ENCODE measurements around the gene SSBP2.
A peak's percentile ranks its signal among the peaks of the same experiment; 100 is the strongest.

The SSBP2 gene

GRCh38 chr5:81579262-81579924, 171.5 kb downstream of the SSBP2 start:
- peak in 1 of 14 donors; percentile 60 for DNase-seq

- no peak for DNase-seq
Observed at GRCh38 chr5:81577091-81577490, 173.8 kb downstream of the SSBP2 start.

GRCh38 chr5:81575924-81576323, 175.0 kb downstream of the SSBP2 start:
- no peak for DNase-seq

GRCh38 chr5:81572201-81572600, 178.7 kb downstream of the SSBP2 start:
- no peak for DNase-seq

- no peak for DNase-seq
Observed at GRCh38 chr5:81558188-81558587, 192.7 kb downstream of the SSBP2 start.

GRCh38 chr5:81556809-81557208, 194.1 kb downstream of the SSBP2 start:
- DNase-seq = no peak

- no peak for DNase-seq
Observed at GRCh38 chr5:81555865-81556264, 195.0 kb downstream of the SSBP2 start.

GRCh38 chr5:81554647-81555046, 196.2 kb downstream of the SSBP2 start:
- DNase-seq = no peak

- DNase-seq = no peak
Observed at GRCh38 chr5:81553567-81554212, 197.2 kb downstream of the SSBP2 start.

- no peak for DNase-seq
Observed at GRCh38 chr5:81552852-81553566, 197.9 kb downstream of the SSBP2 start.

GRCh38 chr5:81549123-81549522, 201.8 kb downstream of the SSBP2 start:
- DNase-seq = no peak

- no peak for DNase-seq
Observed at GRCh38 chr5:81547001-81547400, 203.9 kb downstream of the SSBP2 start.

GRCh38 chr5:81545911-81546310, 205.0 kb downstream of the SSBP2 start:
- no peak for DNase-seq

GRCh38 chr5:81544351-81545018, 206.4 kb downstream of the SSBP2 start:
- DNase-seq = no peak

- no peak for DNase-seq
Observed at GRCh38 chr5:81542242-81542641, 208.7 kb downstream of the SSBP2 start.

- DNase-seq = no peak
Observed at GRCh38 chr5:81537905-81538547, 212.9 kb downstream of the SSBP2 start.

GRCh38 chr5:81534441-81534840, 216.5 kb downstream of the SSBP2 start:
- DNase-seq = no peak

GRCh38 chr5:81533629-81534405, 217.1 kb downstream of the SSBP2 start:
- DNase-seq = no peak

- no peak for DNase-seq
Observed at GRCh38 chr5:81530919-81531318, 220.0 kb downstream of the SSBP2 start.

- no peak for DNase-seq
Observed at GRCh38 chr5:81525690-81526089, 225.2 kb downstream of the SSBP2 start.

- no peak for DNase-seq
Observed at GRCh38 chr5:81524015-81524414, 226.9 kb downstream of the SSBP2 start.

- no peak for DNase-seq
Observed at GRCh38 chr5:81522571-81522970, 228.3 kb downstream of the SSBP2 start.
